ENCODE results near the gene WDR81.

GRCh38 chr17:1776857-1777256, 52.4 kb downstream of the WDR81 start:
- no peak for TF ChIP-seq EZH2 (IDR thresholded peaks at IDR 0.05)
- TF ChIP-seq POLR2AphosphoS5 (IDR thresholded peaks at IDR 0.05; ENCODE audit: low read depth, low read length) = no peak
- TF ChIP-seq ZFX (IDR thresholded peaks at IDR 0.05) = no peak
- no peak for TF ChIP-seq CTCF (IDR thresholded peaks at IDR 0.05 in 2 of 3, conservative IDR thresholded peaks at IDR 0.05 in 1 of 3; ENCODE audit: borderline replicate concordance in 1 of 3, insufficient read depth in 1 of 3, low read depth in 2 of 3, low read length in 2 of 3)
- TF ChIP-seq, protein P1, sequence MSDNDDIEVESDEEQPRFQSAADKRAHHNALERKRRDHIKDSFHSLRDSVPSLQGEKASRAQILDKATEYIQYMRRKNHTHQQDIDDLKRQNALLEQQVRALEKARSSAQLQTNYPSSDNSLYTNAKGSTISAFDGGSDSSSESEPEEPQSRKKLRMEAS (IDR thresholded peaks at IDR 0.05) = no peak
- no peak for TF ChIP-seq EGR1 (IDR thresholded peaks at IDR 0.05; ENCODE audit: low read depth)
- TF ChIP-seq SIN3A (IDR thresholded peaks at IDR 0.05; ENCODE audit: low read depth) = no peak
